GM12874 (cell line): ENCODE results near the gene ISYNA1.

ENCODE experiments used
- TF ChIP-seq, protein P1 (sequence below): IDR thresholded peaks from 2 replicates; pipeline ENCODE4 v1.5.1; 2011; ENCODE audit warnings: low read depth, mild to moderate bottlenecking, control low read depth, low read length, moderate library complexity; ENCODE audit not compliant: insufficient read depth

ISYNA1 gene

GRCh38 chr19:18478545-18479311, 40.8 kb upstream of the ISYNA1 start:
- TF ChIP-seq, protein P1, sequence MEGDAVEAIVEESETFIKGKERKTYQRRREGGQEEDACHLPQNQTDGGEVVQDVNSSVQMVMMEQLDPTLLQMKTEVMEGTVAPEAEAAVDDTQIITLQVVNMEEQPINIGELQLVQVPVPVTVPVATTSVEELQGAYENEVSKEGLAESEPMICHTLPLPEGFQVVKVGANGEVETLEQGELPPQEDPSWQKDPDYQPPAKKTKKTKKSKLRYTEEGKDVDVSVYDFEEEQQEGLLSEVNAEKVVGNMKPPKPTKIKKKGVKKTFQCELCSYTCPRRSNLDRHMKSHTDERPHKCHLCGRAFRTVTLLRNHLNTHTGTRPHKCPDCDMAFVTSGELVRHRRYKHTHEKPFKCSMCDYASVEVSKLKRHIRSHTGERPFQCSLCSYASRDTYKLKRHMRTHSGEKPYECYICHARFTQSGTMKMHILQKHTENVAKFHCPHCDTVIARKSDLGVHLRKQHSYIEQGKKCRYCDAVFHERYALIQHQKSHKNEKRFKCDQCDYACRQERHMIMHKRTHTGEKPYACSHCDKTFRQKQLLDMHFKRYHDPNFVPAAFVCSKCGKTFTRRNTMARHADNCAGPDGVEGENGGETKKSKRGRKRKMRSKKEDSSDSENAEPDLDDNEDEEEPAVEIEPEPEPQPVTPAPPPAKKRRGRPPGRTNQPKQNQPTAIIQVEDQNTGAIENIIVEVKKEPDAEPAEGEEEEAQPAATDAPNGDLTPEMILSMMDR, result no peak

- TF ChIP-seq, protein P1, result no peak
These were observed 40.0 kb upstream of the ISYNA1 start for GRCh38 chr19:18477974-18478373.

DNA sequence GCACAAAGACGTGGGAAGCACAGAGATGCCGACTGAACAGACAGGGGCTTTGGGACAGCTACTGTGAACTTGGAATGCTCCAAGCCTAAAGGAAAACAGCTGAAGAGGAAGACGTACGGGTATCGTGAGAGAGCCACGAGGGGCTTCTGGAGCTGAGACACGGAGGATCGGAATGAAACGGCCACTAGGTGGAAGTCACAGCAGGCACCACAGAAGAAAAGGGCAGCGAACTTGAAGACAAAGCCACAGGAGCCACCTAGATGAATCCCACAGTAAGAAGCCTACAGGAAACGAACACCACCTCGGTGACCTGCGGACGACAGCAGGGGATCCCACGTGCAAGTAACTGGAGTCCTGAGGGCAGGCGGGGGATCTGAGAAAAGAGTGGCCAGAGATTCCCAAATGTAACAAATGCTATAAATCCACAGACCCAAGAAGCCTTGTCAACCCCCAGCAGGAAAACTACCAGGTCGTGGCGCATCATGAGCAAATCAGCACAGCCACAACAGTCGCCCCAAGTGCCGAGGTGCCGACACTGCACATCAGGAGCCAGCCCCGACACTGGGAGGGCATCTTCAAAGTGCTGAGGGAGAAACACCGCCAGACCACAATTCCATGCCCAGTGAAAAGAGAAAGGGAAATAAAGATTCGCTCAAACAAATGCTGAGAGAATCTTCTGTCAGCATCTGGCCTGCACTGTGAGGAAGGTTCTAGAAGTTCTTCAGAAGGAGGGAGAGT, 39.3 kb upstream of the ISYNA1 start:
- TF ChIP-seq, protein P1, result no peak

DNA sequence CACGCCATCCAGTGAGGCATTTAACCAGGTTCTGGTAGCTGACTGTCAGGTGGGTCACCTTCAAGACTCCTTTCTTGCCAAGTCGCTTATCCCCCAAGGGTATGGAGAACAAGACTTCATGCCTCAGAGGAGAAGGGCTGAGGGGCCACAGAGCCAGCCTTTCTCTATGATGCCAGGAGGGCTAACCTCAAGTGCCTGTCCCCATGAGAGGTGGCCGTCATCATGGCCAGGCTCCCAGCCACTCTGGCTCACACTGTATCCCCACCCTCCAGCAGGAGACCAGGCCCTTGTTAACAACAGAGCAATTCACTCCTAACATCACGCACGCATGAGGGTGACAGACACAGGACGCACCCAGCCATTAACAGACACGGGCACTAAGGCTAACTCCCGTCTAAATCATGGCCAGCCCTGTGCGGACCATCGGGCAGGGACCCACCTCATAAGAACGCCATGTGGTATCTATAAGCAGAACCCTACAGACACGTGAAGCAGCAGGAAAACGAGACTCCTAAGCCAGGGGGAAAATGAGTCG, 38.6 kb upstream of the ISYNA1 start:
- TF ChIP-seq, protein P1, result no peak

- TF ChIP-seq, protein P1, result no peak
These were observed 37.9 kb upstream of the ISYNA1 start for GRCh38 chr19:18475762-18476331.

DNA sequence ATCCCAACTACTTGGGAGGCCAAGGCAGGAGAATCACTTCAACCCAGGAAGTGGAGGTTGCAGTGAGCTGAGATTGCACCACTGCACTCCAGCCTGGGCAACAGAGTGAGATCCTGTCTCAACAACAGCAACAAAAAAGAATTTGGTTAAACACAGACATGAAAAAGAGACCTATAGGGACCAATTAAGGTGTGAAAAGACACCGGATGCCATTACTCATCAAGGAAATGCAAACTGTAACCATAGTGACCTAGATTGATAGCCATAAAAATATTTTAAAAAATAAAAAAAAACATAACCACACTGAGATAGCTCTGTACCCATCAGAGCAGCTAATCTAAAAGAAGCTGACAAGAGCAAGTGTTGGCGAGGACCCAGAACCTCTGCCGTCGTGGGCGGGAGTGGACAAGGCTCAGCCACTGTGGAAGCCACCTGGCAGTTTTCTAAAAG, 37.1 kb upstream of the ISYNA1 start:
- TF ChIP-seq, protein P1, result no peak

DNA sequence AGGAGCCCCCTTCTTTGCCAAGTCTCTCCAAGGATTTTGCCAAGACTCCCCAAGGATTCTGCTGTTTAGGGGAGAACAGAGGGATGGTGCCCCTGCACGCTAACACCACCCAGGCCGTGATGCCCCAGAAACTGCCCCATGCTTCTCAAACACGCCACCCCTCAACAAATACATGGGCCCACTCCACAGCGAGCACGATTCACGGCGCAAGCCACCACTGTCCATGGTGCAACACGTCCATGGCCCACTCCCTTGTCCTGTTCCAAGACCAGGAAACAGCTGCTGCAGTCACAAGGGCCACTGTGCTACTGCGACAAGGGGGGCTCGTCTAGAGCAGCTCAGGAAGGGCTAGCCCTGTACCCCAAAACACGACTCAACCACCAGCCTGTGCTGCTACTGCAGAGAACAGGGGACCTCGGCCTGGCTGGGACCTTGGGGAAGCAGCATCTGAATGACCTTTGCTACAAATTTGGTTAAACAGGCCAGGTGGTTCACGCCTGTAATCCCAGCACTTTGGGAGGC, 36.5 kb upstream of the ISYNA1 start:
- TF ChIP-seq, protein P1, result no peak
